LNCaP clone FGC (cell line): Measurements from ENCODE around the gene MAP3K20.

Experiments
- DNase-seq: peaks from one replicate; pipeline ENCODE4 v3.0.0-alpha.2; 2011; ENCODE audit warnings: low read depth
- H3K4me3 ChIP-seq: 2 replicates; pipeline ENCODE4 v1.5.1; 2011; ENCODE audit warnings: mild to moderate bottlenecking, low read depth, low read length, control low read depth
- TF ChIP-seq, protein P1 (sequence below): IDR thresholded peaks from 2 replicates; pipeline ENCODE4 v1.5.1; 2012; ENCODE audit warnings: mild to moderate bottlenecking; ENCODE audit not compliant: control insufficient read depth, insufficient read depth; ENCODE audit errors: extremely low read depth

The MAP3K20 gene

DNA sequence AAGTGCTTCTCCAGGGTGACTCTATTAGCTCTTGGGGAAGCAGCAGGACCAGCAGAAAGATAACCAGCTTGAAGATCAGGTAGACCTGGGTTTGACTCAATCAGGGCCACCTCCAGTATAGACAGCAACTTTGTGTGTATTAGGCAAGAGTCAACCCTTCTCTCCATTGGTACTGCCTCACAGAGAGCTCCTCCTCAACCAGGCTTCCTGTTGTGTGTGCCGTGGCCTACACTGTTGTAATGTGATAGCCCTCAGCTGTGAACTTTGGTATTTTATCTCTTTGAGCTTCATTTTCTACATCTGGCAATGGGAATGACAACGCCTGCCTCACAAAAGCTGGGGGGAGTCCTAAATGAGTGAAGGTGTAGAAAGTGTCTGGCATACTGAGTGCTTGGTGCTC is 17.0 kb upstream of the MAP3K20 start:
- DNase-seq: no peak
- TF ChIP-seq, protein P1, sequence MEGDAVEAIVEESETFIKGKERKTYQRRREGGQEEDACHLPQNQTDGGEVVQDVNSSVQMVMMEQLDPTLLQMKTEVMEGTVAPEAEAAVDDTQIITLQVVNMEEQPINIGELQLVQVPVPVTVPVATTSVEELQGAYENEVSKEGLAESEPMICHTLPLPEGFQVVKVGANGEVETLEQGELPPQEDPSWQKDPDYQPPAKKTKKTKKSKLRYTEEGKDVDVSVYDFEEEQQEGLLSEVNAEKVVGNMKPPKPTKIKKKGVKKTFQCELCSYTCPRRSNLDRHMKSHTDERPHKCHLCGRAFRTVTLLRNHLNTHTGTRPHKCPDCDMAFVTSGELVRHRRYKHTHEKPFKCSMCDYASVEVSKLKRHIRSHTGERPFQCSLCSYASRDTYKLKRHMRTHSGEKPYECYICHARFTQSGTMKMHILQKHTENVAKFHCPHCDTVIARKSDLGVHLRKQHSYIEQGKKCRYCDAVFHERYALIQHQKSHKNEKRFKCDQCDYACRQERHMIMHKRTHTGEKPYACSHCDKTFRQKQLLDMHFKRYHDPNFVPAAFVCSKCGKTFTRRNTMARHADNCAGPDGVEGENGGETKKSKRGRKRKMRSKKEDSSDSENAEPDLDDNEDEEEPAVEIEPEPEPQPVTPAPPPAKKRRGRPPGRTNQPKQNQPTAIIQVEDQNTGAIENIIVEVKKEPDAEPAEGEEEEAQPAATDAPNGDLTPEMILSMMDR: no peak
- no peak overlapping the region for H3K4me3 ChIP-seq

DNA sequence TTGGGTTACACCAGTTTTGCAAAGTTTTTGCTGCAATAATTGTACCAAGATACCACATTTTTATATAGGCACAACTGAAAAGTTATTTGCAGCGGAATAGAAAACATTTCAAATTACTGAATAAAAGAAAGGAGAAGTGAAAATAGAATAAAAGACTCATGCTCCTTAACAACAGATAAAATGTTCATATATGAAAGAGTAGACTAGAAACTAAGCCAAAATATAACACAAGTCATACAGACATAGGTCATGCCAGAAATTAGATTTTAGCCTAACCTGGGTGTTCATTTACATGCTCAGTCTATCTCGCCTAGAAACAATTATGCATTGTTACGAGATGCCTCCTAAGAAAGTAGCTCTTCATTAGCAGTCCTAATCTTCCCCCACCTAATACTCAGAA is 16.4 kb upstream of the MAP3K20 start:
- TF ChIP-seq, protein P1: no peak
- H3K4me3 ChIP-seq: no peak overlapping the region
- DNase-seq: no peak

DNA sequence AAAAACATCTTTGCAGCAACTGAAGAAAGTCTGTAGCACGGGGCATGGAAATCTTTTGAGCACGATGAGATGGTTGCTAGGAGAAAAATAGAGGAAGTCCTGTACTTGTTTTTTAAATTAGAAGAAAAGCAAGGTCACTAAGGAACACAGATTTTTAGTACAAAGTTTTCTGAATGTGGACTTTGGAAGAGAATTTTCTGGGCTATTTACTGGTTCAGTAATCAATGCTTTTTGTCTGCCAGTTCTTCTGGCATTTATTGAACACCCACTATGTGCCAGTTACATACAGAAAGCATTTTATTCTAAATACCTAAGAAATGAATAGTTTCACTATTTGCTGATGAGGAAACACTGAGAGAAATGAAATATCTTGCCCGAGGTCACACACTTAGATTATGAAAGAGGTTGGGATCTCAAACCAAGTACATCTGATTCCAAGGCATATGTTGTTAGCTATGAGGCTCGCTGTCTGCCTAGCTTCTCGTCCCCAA is 15.6 kb upstream of the MAP3K20 start:
- no peak overlapping the region for H3K4me3 ChIP-seq
- TF ChIP-seq, protein P1: no peak

GRCh38 chr2:173062801-173063200 is 12.8 kb upstream of the MAP3K20 start:
- TF ChIP-seq, protein P1: no peak
- no peak overlapping the region for H3K4me3 ChIP-seq
- no peak for DNase-seq

More for the DNA sequence above, 15.6 kb upstream of the MAP3K20 start:
- no peak for DNase-seq

GRCh38 chr2:173064151-173064805 is 11.4 kb upstream of the MAP3K20 start:
- no peak overlapping the region for H3K4me3 ChIP-seq
- TF ChIP-seq, protein P1: no peak
- no peak for DNase-seq

- DNase-seq: no peak
- TF ChIP-seq, protein P1: no peak
- H3K4me3 ChIP-seq: no peak overlapping the region
These were observed 8.6 kb upstream of the MAP3K20 start for GRCh38 chr2:173066887-173067676.
